Neural cell (in vitro differentiated cells): ENCODE measurements around the gene CNOT11. TPM values are rescaled to one million over a fixed set of nuclear protein-coding genes. Genes with fewer than 3 reads are reported as not detected.

Source experiments
- H2AFZ ChIP-seq: fragments of 200-600, 300-800 bp; sonication (generic), shearing (Covaris generic); 2 replicates; pipeline ENCODE4 v1.6.0; 2014; ENCODE audit warnings: low read depth, mild to moderate bottlenecking, antibody characterized with exemption, low read length, moderate library complexity
- H3F3A ChIP-seq: fragments of 200-600 bp; shearing (Covaris generic); 2 replicates; pipeline ENCODE4 v1.6.1; 2016; ENCODE audit warnings: mild to moderate bottlenecking, moderate library complexity, mixed read lengths, antibody characterized with exemption, low read length; ENCODE audit not compliant: insufficient read depth, poor library complexity, severe bottlenecking
- H3K27ac ChIP-seq: fragments of 200-600, 300-800 bp; sonication (generic), shearing (Covaris generic); 2 replicates; pipeline ENCODE4 v1.5.1; 2014; ENCODE audit warnings: mild to moderate bottlenecking, low read length, moderate library complexity
- H3K27me3 ChIP-seq: fragments of 300-800, 200-600 bp; sonication (generic), shearing (Covaris generic); 2 replicates; pipeline ENCODE4 v1.6.0; 2014; ENCODE audit warnings: mild to moderate bottlenecking, low read depth, low read length, moderate library complexity; ENCODE audit not compliant: insufficient read depth
- H3K36me3 ChIP-seq: fragments of 300-800, 200-600 bp; sonication (generic), shearing (Covaris generic); 2 replicates; pipeline ENCODE4 v1.5.1; 2014; ENCODE audit warnings: mild to moderate bottlenecking, antibody characterized with exemption, low read length, moderate library complexity; ENCODE audit not compliant: insufficient read depth
- H3K4me2 ChIP-seq: fragments of 300-800, 200-600 bp; sonication (generic), shearing (Covaris generic); 2 replicates; pipeline ENCODE4 v1.6.0; 2014; ENCODE audit warnings: mild to moderate bottlenecking, low read length
- H3K4me3 ChIP-seq: fragments of 300-800, 200-600 bp; sonication (generic), shearing (Covaris generic); 2 replicates; pipeline ENCODE4 v1.5.1; 2014; ENCODE audit warnings: mild to moderate bottlenecking, low read length, moderate library complexity
- H3K79me2 ChIP-seq: fragments of 200-600 bp; shearing (Covaris generic); replicated peaks from 2 replicates; pipeline ENCODE4 v1.6.0; 2014; ENCODE audit warnings: mild to moderate bottlenecking, low read length, moderate library complexity; ENCODE audit not compliant: insufficient read depth
- H3K9ac ChIP-seq: fragments of 300-800, 200-600 bp; sonication (generic), shearing (Covaris generic); 2 replicates; pipeline ENCODE4 v1.6.1; 2016; ENCODE audit warnings: mild to moderate bottlenecking, low read length, mixed read lengths
- H3K9me2 ChIP-seq: fragments of 200-600 bp; shearing (Covaris generic); 2 replicates; pipeline ENCODE4 v1.6.1; 2016; ENCODE audit warnings: mild to moderate bottlenecking, low read length, mixed read lengths; ENCODE audit not compliant: insufficient read depth
- H3K9me3 ChIP-seq: fragments of 200-600, 300-800 bp; sonication (generic), shearing (Covaris generic); 2 replicates; pipeline ENCODE4 v1.6.1; 2016; ENCODE audit warnings: mild to moderate bottlenecking, mixed run types, low read length, moderate library complexity, mixed read lengths
- H4K20me1 ChIP-seq: fragments of 200-600 bp; shearing (Covaris generic); 2 replicates; pipeline ENCODE4 v1.6.1; 2016; ENCODE audit warnings: mild to moderate bottlenecking, mixed run types; ENCODE audit not compliant: insufficient read depth
- EP300 ChIP-seq: fragments of 450-650 bp; conservative IDR thresholded peaks from 2 replicates; pipeline ENCODE4 v1.6.1; 2014; ENCODE audit warnings: antibody characterized with exemption, mild to moderate bottlenecking, moderate library complexity; ENCODE audit not compliant: poor library complexity, severe bottlenecking
- EZH2 ChIP-seq: fragments of 200-600, 300-800 bp; shearing (Covaris generic), sonication (generic); IDR thresholded peaks from 2 replicates; pipeline ENCODE4 v1.6.1; 2014; ENCODE audit warnings: antibody characterized with exemption, low read length, borderline replicate concordance, mild to moderate bottlenecking; ENCODE audit not compliant: insufficient read depth, poor library complexity, severe bottlenecking
- MXI1 ChIP-seq: fragments of 450-650 bp; conservative IDR thresholded peaks from 2 replicates; pipeline ENCODE4 v1.6.1; 2014; ENCODE audit warnings: antibody characterized with exemption, mild to moderate bottlenecking; ENCODE audit not compliant: poor library complexity, severe bottlenecking
- POLR2AphosphoS5 ChIP-seq: IDR thresholded peaks from 2 replicates; pipeline ENCODE4 v1.6.1; 2012
- RAD21 ChIP-seq: fragments of 450-650 bp; conservative IDR thresholded peaks from 2 replicates; pipeline ENCODE4 v1.6.1; 2014; ENCODE audit warnings: antibody characterized with exemption, mild to moderate bottlenecking, moderate library complexity
- SMC3 ChIP-seq: fragments of 450-650 bp; conservative IDR thresholded peaks from 2 replicates; pipeline ENCODE4 v1.6.1; 2014; ENCODE audit warnings: antibody characterized with exemption, mild to moderate bottlenecking, moderate library complexity; ENCODE audit not compliant: poor library complexity
- TAF1 ChIP-seq: IDR thresholded peaks from 2 replicates; pipeline ENCODE4 v1.6.1; 2012; ENCODE audit warnings: low read depth
- polyA plus RNA-seq: library from polyadenylated mRNA; depleted of rRNA; stranded (reverse); fragments of >200 nt; gene quantifications from 2 replicates; pipeline ENCODE4 v1.2.3, GENCODE V29; 2014
- TF ChIP-seq, protein P1 (sequence below): IDR thresholded peaks from 2 replicates; pipeline ENCODE4 v1.6.1; 2012; ENCODE audit warnings: borderline replicate concordance
- TF ChIP-seq, protein P2 (sequence below): fragments of 450-650 bp; IDR thresholded peaks from 2 replicates; pipeline ENCODE4 v1.5.1; 2014; ENCODE audit warnings: antibody characterized with exemption, mild to moderate bottlenecking, moderate library complexity; ENCODE audit not compliant: poor library complexity, severe bottlenecking

The CNOT11 gene
- polyA plus RNA-seq, 1 donor from 2014 or later = 35.2 TPM

DNA sequence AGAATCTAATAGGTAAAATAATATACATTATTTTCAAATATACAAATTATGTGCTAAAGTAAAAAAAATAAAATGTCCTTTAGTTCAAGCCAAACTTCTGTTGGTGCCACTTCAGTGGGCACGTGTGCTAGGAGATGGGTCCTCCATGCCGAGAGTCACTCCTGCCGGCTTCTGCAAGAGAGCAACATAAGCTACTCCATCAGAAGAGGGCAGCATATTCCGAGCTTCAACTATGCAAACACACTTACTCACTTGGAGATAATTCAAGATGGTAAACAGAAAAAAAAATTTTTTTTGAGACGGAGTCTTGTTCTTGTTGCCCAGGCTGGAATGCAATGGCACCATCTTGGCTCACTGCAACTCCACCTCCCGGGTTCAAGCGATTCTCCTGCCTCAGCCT is 24.4 kb downstream of the CNOT11 start:
- H3K9me3 ChIP-seq = no peaks in the 10 kb centered on the region
- H3K27me3 ChIP-seq = no peaks in the 10 kb centered on the region
- no peak overlapping the region for H3K9ac ChIP-seq
- H2AFZ ChIP-seq = no peak overlapping the region
- H4K20me1 ChIP-seq = no peaks in the 10 kb centered on the region
- no peak overlapping the region for H3K4me2 ChIP-seq
- H3K36me3 ChIP-seq = no peaks in the 10 kb centered on the region
- TF ChIP-seq SMC3 = no peak
- H3K9me2 ChIP-seq = no peaks in the 10 kb centered on the region
- no peak overlapping the region for H3K4me3 ChIP-seq
- no peaks in the 10 kb centered on the region for H3K79me2 ChIP-seq
- no peak overlapping the region for H3K27ac ChIP-seq
- no peaks in the 10 kb centered on the region for H3F3A ChIP-seq

DNA sequence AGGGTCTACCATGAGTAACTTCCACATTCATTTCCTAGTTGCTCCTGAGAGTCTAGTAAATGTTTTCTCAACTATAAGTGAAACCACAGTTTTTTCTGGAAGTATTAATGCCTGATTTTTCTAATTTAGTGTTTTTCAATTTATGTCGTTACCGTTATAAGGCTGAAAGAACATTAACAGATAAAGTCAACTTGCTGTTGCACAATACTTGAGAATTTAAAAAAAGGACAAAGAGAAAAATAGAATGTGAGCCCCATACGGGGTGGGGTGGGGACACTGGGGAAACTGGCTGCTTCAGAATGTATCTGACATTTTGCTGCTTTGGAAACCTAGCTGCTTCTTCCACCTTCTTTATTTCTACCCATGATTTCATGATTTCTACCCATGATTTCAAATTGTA is 26.2 kb downstream of the CNOT11 start:
- no peaks in the 10 kb centered on the region for H3K9me3 ChIP-seq
- no peaks in the 10 kb centered on the region for H3K9me2 ChIP-seq
- H4K20me1 ChIP-seq = no peaks in the 10 kb centered on the region
- TF ChIP-seq, protein P1, sequence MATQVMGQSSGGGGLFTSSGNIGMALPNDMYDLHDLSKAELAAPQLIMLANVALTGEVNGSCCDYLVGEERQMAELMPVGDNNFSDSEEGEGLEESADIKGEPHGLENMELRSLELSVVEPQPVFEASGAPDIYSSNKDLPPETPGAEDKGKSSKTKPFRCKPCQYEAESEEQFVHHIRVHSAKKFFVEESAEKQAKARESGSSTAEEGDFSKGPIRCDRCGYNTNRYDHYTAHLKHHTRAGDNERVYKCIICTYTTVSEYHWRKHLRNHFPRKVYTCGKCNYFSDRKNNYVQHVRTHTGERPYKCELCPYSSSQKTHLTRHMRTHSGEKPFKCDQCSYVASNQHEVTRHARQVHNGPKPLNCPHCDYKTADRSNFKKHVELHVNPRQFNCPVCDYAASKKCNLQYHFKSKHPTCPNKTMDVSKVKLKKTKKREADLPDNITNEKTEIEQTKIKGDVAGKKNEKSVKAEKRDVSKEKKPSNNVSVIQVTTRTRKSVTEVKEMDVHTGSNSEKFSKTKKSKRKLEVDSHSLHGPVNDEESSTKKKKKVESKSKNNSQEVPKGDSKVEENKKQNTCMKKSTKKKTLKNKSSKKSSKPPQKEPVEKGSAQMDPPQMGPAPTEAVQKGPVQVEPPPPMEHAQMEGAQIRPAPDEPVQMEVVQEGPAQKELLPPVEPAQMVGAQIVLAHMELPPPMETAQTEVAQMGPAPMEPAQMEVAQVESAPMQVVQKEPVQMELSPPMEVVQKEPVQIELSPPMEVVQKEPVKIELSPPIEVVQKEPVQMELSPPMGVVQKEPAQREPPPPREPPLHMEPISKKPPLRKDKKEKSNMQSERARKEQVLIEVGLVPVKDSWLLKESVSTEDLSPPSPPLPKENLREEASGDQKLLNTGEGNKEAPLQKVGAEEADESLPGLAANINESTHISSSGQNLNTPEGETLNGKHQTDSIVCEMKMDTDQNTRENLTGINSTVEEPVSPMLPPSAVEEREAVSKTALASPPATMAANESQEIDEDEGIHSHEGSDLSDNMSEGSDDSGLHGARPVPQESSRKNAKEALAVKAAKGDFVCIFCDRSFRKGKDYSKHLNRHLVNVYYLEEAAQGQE = no peak
- TF ChIP-seq TAF1 = no peak
- TF ChIP-seq RAD21 = no peak
- no peak for TF ChIP-seq POLR2AphosphoS5
- no peak for TF ChIP-seq SMC3
- no peak for TF ChIP-seq EP300
- no peak for TF ChIP-seq MXI1
- TF ChIP-seq, protein P2, sequence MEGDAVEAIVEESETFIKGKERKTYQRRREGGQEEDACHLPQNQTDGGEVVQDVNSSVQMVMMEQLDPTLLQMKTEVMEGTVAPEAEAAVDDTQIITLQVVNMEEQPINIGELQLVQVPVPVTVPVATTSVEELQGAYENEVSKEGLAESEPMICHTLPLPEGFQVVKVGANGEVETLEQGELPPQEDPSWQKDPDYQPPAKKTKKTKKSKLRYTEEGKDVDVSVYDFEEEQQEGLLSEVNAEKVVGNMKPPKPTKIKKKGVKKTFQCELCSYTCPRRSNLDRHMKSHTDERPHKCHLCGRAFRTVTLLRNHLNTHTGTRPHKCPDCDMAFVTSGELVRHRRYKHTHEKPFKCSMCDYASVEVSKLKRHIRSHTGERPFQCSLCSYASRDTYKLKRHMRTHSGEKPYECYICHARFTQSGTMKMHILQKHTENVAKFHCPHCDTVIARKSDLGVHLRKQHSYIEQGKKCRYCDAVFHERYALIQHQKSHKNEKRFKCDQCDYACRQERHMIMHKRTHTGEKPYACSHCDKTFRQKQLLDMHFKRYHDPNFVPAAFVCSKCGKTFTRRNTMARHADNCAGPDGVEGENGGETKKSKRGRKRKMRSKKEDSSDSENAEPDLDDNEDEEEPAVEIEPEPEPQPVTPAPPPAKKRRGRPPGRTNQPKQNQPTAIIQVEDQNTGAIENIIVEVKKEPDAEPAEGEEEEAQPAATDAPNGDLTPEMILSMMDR = no peak
- TF ChIP-seq EZH2 = no peak
- H3K27ac ChIP-seq = no peak overlapping the region
- no peak overlapping the region for H3K4me3 ChIP-seq
- H3K36me3 ChIP-seq = no peaks in the 10 kb centered on the region
- no peak overlapping the region for H3K4me2 ChIP-seq
- no peak overlapping the region for H2AFZ ChIP-seq
- H3K27me3 ChIP-seq = no peaks in the 10 kb centered on the region
- no peak overlapping the region for H3K9ac ChIP-seq
- H3K79me2 ChIP-seq = no peaks in the 10 kb centered on the region
- H3F3A ChIP-seq = no peaks in the 10 kb centered on the region

DNA sequence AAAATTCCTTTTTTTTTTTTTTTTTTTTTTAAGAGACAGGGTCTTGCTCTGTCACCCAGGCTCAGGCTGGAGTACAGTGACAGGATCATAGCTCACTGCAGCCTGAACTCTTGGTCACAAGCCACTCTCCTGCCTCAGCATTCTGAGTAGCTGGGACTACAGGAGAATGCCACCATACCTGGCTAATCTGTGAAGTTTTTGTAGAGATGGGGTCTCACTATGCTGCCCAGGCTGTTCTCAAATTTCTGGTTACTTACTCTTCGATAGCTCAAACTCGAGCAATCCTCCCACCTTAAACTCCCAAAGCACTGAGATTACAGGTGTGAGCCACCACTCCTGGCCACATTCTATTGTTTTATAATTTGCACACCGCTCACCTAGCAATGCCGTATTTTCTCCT is 28.8 kb downstream of the CNOT11 start:
- H3K9me2 ChIP-seq = no peaks in the 10 kb centered on the region
- no peak overlapping the region for H3K4me2 ChIP-seq
- no peaks in the 10 kb centered on the region for H4K20me1 ChIP-seq
- H3K9ac ChIP-seq = no peak overlapping the region
- H3K79me2 ChIP-seq = no peaks in the 10 kb centered on the region
- no peaks in the 10 kb centered on the region for H3K27me3 ChIP-seq
- no peak overlapping the region for H3K4me3 ChIP-seq
- H3K27ac ChIP-seq = no peak overlapping the region
- no peaks in the 10 kb centered on the region for H3K9me3 ChIP-seq
- no peaks in the 10 kb centered on the region for H3F3A ChIP-seq
- H2AFZ ChIP-seq = no peak overlapping the region
- H3K36me3 ChIP-seq = no peaks in the 10 kb centered on the region
- TF ChIP-seq EZH2 = no peak
- TF ChIP-seq POLR2AphosphoS5 = no peak
- no peak for TF ChIP-seq MXI1
- no peak for TF ChIP-seq SMC3
